ENCODE results near the gene PCDHA4. TPM values are rescaled to one million over a fixed set of nuclear protein-coding genes. Genes with fewer than 3 reads are reported as not detected.
"Not testable (repeated sequence)": the region's sequence is repeated elsewhere in the genome, so short reads cannot be mapped to it uniquely, and the experiment has no call there.

Gene PCDHA4
- total RNA-seq, 1 experiment from 2014 or later: not detected

- Histone ChIP-seq H3K9me2 (ENCODE audit: insufficient read depth) (no peaks in the 10 kb centered on the region), H3K4me1 (ENCODE audit: control insufficient read depth in 1 of 2, insufficient read depth in 2 of 2, low read length in 2 of 2) (no peaks in the 10 kb centered on the region), H4K20me1 (ENCODE audit: insufficient read depth) (no peaks in the 10 kb centered on the region), H3K4me3 (replicated peaks in 1 of 2; ENCODE audit: low read depth in 1 of 2, low read length in 2 of 2) (no peak overlapping the region), H3K4me2 (ENCODE audit: low read length) (no peak overlapping the region), H3K27me3 (ENCODE audit: insufficient read depth, low read length) (no peaks in the 10 kb centered on the region), H3K9ac (ENCODE audit: low read length) (no peak overlapping the region), H3K27ac (ENCODE audit: low read depth, low read length) (no peak overlapping the region), H3K9me3 (ENCODE audit: control insufficient read depth in 1 of 2, insufficient read depth in 1 of 2, low read depth in 1 of 2, low read length in 2 of 2) (peaks cover 0 to 5% of the 10 kb centered on the region in 2 experiments; a peak in 2 of 4 replicates), H3K36me3 (ENCODE audit: control insufficient read depth in 1 of 2, insufficient read depth in 2 of 2, low read length in 2 of 2) (no peaks in the 10 kb centered on the region), H3K79me2 (ENCODE audit: insufficient read depth, low read length) (no peaks in the 10 kb centered on the region), H2AFZ (ENCODE audit: low read depth, low read length, poor library complexity, severe bottlenecking) (no peak overlapping the region)
- ChIA-PET POLR2A (no interaction called here), CTCF (no interaction called here), RAD21 (ENCODE audit: low non-redundant PET in 1 of 2, low total read pairs in 2 of 2, uncharacterized antibody in 2 of 2, unreplicated experiment in 2 of 2) (no interaction called here)
- DNase-seq (ENCODE audit: low read depth, low spot score): no peak
- no peak for TF ChIP-seq EZH2phosphoT487 (IDR thresholded peaks at IDR 0.05; ENCODE audit: borderline replicate concordance)
- no peak for TF ChIP-seq YY1 (IDR thresholded peaks at IDR 0.05; ENCODE audit: extremely low read depth, insufficient replicate concordance, low read depth, low read length)
- TF ChIP-seq SRF (IDR thresholded peaks at IDR 0.05; ENCODE audit: low read depth): no peak
- no peak for TF ChIP-seq SIN3A (IDR thresholded peaks at IDR 0.05; ENCODE audit: low read depth)
- no TSS peak for BruUV-seq (replicated peaks)
- intact Hi-C loops (cut with micrococcal nuclease): no loop called here
- ATAC-seq: no peak
Observed at GRCh38 chr5:140780512-140780911, 26.4 kb upstream of the PCDHA4 start.

GRCh38 chr5:140785905-140786686, 20.8 kb upstream of the PCDHA4 start, which contains the start of gene PCDHA1:
TSS of gene PCDHA1 (plus strand) at chr5:140786140.
- no peak within 1 kb of the TSS for H2AFZ ChIP-seq (ENCODE audit: low read depth, low read length, poor library complexity, severe bottlenecking)
- H4K20me1 ChIP-seq (ENCODE audit: insufficient read depth): no peaks in the 10 kb centered on the region
- H3K9ac ChIP-seq (ENCODE audit: low read length): no peak within 1 kb of the TSS
- ChIA-PET RAD21 (ENCODE audit: low non-redundant PET in 1 of 2, low total read pairs in 2 of 2, uncharacterized antibody in 2 of 2, unreplicated experiment in 2 of 2) (no interaction called here), POLR2A (no interaction called here), CTCF (interaction anchor here (1.3 kb wide), 1 partner anchor 254 kb away, joined by 5 read pairs; no protein-coding TSS in a partner anchor)
- BruUV-seq (replicated peaks): no TSS peak
- ATAC-seq (no peak), DNase-seq (ENCODE audit: low read depth, low spot score) (no peak)
- no peak within 1 kb of the TSS for H3K4me2 ChIP-seq (ENCODE audit: low read length)
- no peaks in the 10 kb centered on the region for H3K79me2 ChIP-seq (ENCODE audit: insufficient read depth, low read length)
- H3K4me1 ChIP-seq (ENCODE audit: control insufficient read depth in 1 of 2, insufficient read depth in 2 of 2, low read length in 2 of 2): no peaks in the 10 kb centered on the region
- H3K9me3 ChIP-seq (ENCODE audit: control insufficient read depth in 1 of 2, insufficient read depth in 1 of 2, low read depth in 1 of 2, low read length in 2 of 2): peaks cover 0 to 6% of the 10 kb centered on the region in 2 experiments; a peak in 2 of 4 replicates
- no peaks in the 10 kb centered on the region for H3K9me2 ChIP-seq (ENCODE audit: insufficient read depth)
- H3K36me3 ChIP-seq (ENCODE audit: control insufficient read depth in 1 of 2, insufficient read depth in 2 of 2, low read length in 2 of 2): no peaks in the 10 kb centered on the region
- intact Hi-C loops (cut with micrococcal nuclease): loop anchor here (5.0 kb wide), 1 partner anchor 34 kb away; no protein-coding TSS in a partner anchor
- H3K27ac ChIP-seq (ENCODE audit: low read depth, low read length): no peak within 1 kb of the TSS
- TF ChIP-seq SIN3A (IDR thresholded peaks at IDR 0.05; ENCODE audit: low read depth) (no peak), RAD21 (IDR thresholded peaks at IDR 0.05; ENCODE audit: low read depth) (peak; percentile 38), CTCF (IDR thresholded peaks at IDR 0.05 in 2 of 3, conservative IDR thresholded peaks at IDR 0.05 in 1 of 3; ENCODE audit: borderline replicate concordance in 1 of 3, insufficient read depth in 1 of 3, low read depth in 2 of 3, low read length in 2 of 3) (peak in 2 of 3 experiments; percentile 5 to 38; a peak in 1 of 6 replicates)
- no peak within 1 kb of the TSS for H3K4me3 ChIP-seq (replicated peaks in 1 of 2; ENCODE audit: low read depth in 1 of 2, low read length in 2 of 2)
- no peaks in the 10 kb centered on the region for H3K27me3 ChIP-seq (ENCODE audit: insufficient read depth, low read length)

GRCh38 chr5:140787422-140787821, 19.4 kb upstream of the PCDHA4 start:
- CTCF ChIA-PET; POLR2A ChIA-PET; H3K4me2 ChIP-seq (ENCODE audit: low read length); DNase-seq (ENCODE audit: low read depth, low spot score); H3K9me3 ChIP-seq (ENCODE audit: control insufficient read depth in 1 of 2, insufficient read depth in 1 of 2, low read depth in 1 of 2, low read length in 2 of 2); H2AFZ ChIP-seq (ENCODE audit: low read depth, low read length, poor library complexity, severe bottlenecking); H3K4me3 ChIP-seq (replicated peaks in 1 of 2; ENCODE audit: low read depth in 1 of 2, low read length in 2 of 2); H3K4me1 ChIP-seq (ENCODE audit: control insufficient read depth in 1 of 2, insufficient read depth in 2 of 2, low read length in 2 of 2); H3K36me3 ChIP-seq (ENCODE audit: control insufficient read depth in 1 of 2, insufficient read depth in 2 of 2, low read length in 2 of 2); ATAC-seq; H4K20me1 ChIP-seq (ENCODE audit: insufficient read depth); BruUV-seq (replicated peaks); H3K9me2 ChIP-seq (ENCODE audit: insufficient read depth); H3K79me2 ChIP-seq (ENCODE audit: insufficient read depth, low read length); RAD21 ChIA-PET (ENCODE audit: low non-redundant PET in 1 of 2, low total read pairs in 2 of 2, uncharacterized antibody in 2 of 2, unreplicated experiment in 2 of 2); H3K27me3 ChIP-seq (ENCODE audit: insufficient read depth, low read length); H3K27ac ChIP-seq (ENCODE audit: low read depth, low read length); H3K9ac ChIP-seq (ENCODE audit: low read length): not testable (repeated sequence)
- intact Hi-C loops (cut with micrococcal nuclease): loop anchor here (5.0 kb wide), 1 partner anchor 35 kb away; no protein-coding TSS in a partner anchor

Data from HCT116 (cell line).